HUES6 (cell line): Measurements from ENCODE around the gene SYTL3.
"Not testable (repeated sequence)": the region's sequence is repeated elsewhere in the genome, so short reads cannot be mapped to it uniquely, and the experiment has no call there.

Experiments
- H3K27ac ChIP-seq: 2 replicates; pipeline ENCODE4 v1.7.0; 2013; ENCODE audit warnings: low read depth, mild to moderate bottlenecking, low read length, inconsistent platforms
- H3K27me3 ChIP-seq: 2 replicates; pipeline ENCODE4 v1.6.1; 2013; ENCODE audit warnings: low read length; ENCODE audit not compliant: control insufficient read depth, insufficient read depth
- H3K36me3 ChIP-seq: 2 replicates; pipeline ENCODE4 v1.6.1; 2013; ENCODE audit warnings: low read length; ENCODE audit not compliant: control insufficient read depth, insufficient read depth
- H3K4me1 ChIP-seq: 2 replicates; pipeline ENCODE4 v1.6.1; 2013; ENCODE audit warnings: low read length; ENCODE audit not compliant: control insufficient read depth, insufficient read depth
- H3K4me3 ChIP-seq: 2 replicates; pipeline ENCODE4 v1.5.1; 2013; ENCODE audit warnings: low read depth, low read length
- H3K9ac ChIP-seq: one replicate; pipeline ENCODE4 v1.6.1; 2013; ENCODE audit warnings: mild to moderate bottlenecking, low read length
- H3K9me3 ChIP-seq: 2 replicates; pipeline ENCODE4 v1.6.1; 2013; ENCODE audit warnings: low read depth, low read length; ENCODE audit not compliant: control insufficient read depth, insufficient read depth

The SYTL3 gene

DNA sequence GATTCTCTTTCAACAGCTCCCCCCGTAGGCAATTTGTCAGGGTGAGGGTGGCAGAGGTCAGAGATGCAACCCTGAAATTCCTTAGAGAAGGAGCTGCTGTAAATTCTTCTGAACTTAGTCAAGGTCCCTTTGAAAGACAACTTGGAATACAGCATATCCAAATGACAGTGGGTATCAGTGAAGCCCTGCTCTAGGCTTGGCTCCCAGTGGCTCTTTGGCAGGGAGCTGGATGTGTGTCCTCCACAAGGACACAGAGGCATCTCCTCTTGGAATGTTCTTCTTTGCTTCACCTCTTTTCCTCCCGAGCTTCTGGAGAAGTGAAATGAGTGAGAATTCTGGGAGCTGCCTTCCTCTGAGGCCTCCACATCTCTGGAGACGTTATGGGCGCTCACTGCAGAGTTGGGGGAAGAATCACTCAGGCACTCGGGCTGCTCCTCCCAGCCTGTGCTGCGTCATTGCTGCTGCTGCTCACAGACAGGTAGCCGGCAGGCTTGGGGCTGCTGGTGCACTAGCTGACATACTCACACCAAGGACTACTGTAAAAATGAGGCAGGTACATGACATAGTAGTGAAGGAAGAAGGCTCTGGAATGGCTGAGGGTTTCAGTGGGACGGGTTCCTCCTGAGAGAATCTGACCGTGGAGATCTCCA lies 39.4 kb upstream of the SYTL3 start:
- Histone ChIP-seq H3K4me3 (no peak overlapping the region), H3K36me3 (peaks cover 74% of the 10 kb centered on the region), H3K27me3 (no peaks in the 10 kb centered on the region), H3K4me1 (peaks cover 25% of the 10 kb centered on the region), H3K9ac (no peak overlapping the region), H3K27ac (no peak overlapping the region), H3K9me3 (no peaks in the 10 kb centered on the region)

DNA sequence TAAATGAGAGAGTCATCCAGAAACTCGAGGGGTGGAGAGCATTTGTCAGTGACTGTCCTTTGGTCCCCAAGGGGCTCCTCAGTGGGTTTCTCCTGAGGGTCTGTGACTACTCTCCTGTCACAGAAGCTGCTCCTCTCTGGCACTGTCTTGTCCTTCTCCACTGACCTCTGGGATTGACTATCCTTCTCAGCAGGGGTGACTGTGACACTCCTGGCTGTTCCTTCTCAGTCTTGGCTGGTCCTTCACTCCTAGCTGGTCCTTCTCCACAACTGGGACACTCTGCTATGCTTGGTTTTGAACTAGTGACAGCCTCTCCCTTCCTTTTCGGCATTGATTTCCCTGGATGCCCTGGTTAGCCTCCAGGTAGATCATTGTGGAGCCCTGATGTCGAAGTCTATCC lies 38.8 kb upstream of the SYTL3 start:
- H3K4me1 ChIP-seq, result peaks cover 25% of the 10 kb centered on the region
- H3K9me3 ChIP-seq, result no peaks in the 10 kb centered on the region
- no peak overlapping the region for H3K4me3 ChIP-seq
- peaks cover 68% of the 10 kb centered on the region for H3K36me3 ChIP-seq
- H3K9ac ChIP-seq, result peak overlapping the region; percentile 26
- peak overlapping the region; percentile 81; the same call in 1 of the 2 replicates for H3K27ac ChIP-seq
- H3K27me3 ChIP-seq, result no peaks in the 10 kb centered on the region

DNA sequence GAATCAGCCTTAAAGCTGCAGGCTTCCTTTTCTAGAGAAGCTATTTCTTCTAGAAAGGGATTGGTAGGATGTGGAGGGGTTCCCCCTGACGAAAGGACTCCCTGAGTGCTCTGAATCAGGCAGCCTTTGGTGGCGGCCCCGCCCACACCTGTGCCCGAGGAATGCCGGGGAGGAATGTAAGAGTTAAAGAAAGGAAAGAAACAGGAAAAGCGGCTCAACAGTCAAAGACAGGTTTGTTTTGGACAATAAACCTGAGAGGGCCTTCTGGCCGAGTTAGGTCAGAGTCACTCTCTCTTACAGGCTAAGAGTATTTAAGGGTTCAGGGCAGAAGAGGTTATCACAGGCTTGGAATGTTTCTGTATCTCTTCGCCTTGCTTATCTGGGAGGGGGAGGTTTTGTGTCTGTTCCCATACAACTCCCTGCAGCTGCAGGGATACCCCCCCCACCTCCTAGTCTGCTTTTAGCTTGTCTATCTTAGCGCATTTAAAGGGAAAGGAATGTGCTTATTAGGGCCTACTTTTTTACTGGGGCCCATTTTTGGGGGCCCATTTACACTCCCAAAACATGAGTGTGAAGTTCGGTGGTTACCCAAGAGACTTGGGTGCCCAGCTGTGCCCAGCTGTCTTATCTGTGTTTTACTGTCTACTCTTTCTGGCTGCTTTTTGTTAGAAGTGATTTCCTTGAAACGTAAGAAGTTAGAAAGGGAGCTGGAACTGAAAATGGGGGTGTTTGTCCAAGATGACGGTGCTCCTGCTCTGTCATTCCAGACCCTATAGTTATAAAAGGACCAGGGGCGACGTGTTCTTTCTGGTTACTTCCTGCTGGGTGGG lies 38.1 kb upstream of the SYTL3 start:
- Histone ChIP-seq H3K36me3 (peaks cover 61% of the 10 kb centered on the region), H3K9ac (peak overlapping the region; percentile 41)

DNA sequence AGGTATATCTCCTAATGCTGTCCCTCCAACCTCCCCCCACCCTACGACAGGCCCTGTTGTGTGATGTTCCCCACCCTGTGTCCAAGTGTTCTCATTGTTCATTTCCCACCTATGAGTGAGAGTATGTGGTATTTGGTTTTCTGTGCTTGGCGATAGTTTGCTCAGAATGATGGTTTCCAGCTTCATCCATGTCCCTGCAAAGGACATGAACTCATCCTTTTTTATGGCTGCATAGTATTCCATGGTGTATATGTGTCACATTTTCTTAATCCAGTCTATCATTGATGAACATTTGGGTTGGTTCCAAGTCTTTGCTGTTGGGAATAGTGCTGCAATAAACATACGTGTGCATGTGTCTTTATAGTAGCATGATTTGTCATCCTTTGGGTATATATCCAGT lies 35.2 kb upstream of the SYTL3 start:
- peaks cover 25% of the 10 kb centered on the region for H3K4me1 ChIP-seq
- H3K27ac ChIP-seq, H3K9me3 ChIP-seq, H3K9ac ChIP-seq, H3K27me3 ChIP-seq, H3K4me3 ChIP-seq: not testable (repeated sequence)
- H3K36me3 ChIP-seq, result peaks cover 37% of the 10 kb centered on the region

More for the DNA sequence above, 38.1 kb upstream of the SYTL3 start:
- Histone ChIP-seq H3K27me3 (no peaks in the 10 kb centered on the region), H3K9me3 (no peaks in the 10 kb centered on the region), H3K4me3 (peak overlapping the region; percentile 27), H3K27ac (peak overlapping the region; percentile 81), H3K4me1 (peaks cover 25% of the 10 kb centered on the region)

DNA sequence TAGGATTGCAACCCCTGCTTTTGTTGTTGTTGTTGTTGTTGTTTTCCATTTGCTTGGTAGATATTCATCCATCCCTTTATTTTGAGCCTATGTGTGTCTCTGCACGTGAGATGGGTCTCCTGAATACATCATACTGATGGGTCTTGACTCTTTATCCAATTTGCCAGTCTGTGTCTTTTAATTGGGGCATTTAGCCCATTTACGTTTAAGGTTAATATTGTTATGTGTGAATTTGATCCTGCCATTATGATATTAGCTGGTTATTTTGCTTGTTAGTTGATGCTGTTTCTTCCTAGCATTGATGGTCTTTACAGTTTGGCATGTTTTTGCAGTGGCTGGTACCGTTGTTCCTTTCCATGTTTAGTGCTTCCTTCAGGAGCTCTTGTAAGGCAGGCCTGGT lies 31.6 kb upstream of the SYTL3 start:
- H3K9me3 ChIP-seq, H3K4me1 ChIP-seq, H3K27me3 ChIP-seq, H3K27ac ChIP-seq, H3K9ac ChIP-seq, H3K4me3 ChIP-seq: not testable (repeated sequence)
- peaks cover 46% of the 10 kb centered on the region for H3K36me3 ChIP-seq

DNA sequence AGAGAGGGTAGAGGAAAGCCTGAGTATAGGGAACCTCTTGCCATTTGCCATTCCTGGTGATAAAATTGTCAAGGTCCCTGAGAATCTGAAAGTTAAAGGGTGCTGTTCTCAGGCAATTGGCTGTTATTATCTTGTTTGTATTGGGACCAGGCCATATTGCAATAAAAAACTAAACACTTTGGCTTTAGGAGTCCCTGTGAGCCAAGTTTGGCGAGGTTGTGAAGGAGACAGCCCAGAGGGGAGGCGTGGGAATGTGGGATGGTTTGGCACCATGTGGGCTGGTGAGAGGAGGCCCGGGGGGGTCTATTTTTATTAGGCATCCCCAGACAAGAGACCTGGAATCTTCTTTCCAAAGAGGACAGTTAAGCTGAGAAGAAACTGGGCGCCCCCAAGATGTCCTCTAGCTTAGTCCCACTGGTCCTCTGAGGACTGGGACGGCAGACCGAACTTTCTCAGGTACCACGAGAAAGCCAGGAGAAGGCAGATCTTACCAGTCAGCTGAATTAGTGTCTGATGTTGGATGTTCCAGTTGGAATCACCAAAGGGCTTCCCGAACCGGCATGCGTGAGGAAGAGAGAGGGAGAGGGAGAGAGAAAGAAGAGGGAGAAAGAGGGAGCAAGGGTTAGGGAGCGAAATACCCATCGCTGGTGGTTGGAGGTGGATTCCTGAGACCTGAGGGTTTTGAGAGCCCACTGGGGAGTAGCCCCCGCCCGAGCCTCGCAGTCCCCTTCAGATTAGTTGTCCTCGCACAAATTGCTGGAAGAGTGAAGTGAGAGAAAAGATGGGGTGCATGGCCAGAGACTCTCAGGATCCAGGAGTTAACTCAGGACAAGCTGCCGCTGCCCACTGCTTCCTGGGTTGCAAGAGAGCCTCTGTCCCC lies 29.7 kb upstream of the SYTL3 start:
- Histone ChIP-seq H3K36me3 (peaks cover 47% of the 10 kb centered on the region), H3K27me3 (no peaks in the 10 kb centered on the region), H3K27ac (no peak overlapping the region), H3K4me3 (no peak overlapping the region), H3K9ac (no peak overlapping the region), H3K4me1 (no peaks in the 10 kb centered on the region; the same call in 1 of the 2 replicates), H3K9me3 (no peaks in the 10 kb centered on the region)

DNA sequence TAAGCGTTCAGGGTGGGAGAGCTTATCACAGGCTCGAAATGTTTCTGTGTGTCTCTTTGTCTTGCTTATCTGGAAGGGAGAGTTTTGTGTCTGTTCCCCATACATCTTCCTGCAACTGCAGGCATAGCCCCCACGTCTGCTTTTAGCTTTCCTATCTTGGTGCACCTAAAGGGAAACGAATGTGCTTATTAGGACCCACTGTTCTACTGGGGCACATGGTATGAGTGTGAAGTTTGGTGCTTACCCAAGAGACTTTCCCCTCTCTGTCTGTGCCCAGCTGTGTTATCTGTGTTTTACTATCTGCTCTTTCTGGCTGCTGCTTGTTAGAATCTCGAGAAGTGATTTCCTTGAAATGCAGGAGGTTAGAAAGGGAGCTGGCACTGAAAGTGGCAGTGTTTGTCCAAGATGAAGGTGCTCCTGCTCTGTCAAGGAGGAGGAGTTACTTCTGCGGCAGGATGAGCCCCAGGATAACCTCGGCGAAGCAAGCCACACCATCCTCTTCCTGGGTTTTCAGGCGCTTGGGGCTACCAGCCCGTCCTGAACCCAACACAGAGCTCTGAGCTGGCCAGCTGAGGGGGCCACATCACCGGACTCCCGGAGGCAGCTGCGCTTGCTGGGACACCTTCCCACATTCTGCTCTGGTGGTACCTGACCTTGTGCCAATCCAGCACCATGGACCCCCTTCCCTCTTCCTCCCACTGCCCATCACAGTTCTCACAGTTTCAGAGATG lies 28.7 kb upstream of the SYTL3 start:
- Histone ChIP-seq H3K27ac (no peak overlapping the region), H3K9ac (no peak overlapping the region), H3K36me3 (peaks cover 56% of the 10 kb centered on the region), H3K4me1 (no peaks in the 10 kb centered on the region; the same call in 1 of the 2 replicates), H3K4me3 (no peak overlapping the region), H3K9me3 (no peaks in the 10 kb centered on the region), H3K27me3 (no peaks in the 10 kb centered on the region)

DNA sequence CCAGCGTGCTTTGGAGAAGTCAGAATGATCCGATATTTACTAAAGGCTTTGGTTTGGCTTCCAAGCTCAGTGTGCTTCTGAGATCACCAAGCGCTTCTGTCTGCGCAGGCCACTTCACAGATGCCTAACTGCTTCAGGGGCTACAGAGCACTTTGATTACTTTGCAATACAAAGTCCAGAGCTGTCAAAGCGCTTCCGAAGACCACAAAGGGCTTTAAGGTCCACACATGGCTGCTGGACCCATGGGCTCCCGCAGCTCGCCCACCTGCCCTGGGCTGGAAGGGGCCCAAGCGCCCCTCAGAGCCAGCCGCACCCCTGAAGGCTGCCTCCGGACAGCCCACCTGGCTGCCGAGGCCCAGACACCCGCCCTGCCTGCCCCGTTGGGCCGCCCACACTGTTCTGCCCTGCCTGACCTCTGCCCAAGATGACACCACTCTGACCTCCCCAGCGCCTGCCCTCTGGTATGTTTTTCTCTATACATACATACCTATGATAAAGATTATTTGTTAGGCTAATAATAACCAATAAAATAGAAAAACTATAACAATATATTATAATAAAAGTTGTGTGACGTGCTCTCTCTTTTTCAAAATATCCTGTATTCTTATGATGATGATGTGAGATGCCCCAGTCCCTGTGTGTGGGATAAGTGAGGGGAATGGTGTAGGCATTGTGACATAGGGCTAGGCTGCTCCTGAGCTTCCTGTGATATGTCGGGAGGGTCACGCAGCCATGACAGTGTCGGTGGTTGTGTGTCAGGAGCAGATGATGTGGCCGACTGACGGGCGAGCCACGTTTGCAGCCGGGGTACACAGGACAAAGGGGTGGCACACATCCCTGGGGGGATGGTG lies 27.9 kb upstream of the SYTL3 start:
- peaks cover 64% of the 10 kb centered on the region for H3K36me3 ChIP-seq
- H3K9me3 ChIP-seq, result no peaks in the 10 kb centered on the region
- no peak overlapping the region for H3K9ac ChIP-seq
- H3K27ac ChIP-seq, result no peak overlapping the region
- H3K27me3 ChIP-seq, result no peaks in the 10 kb centered on the region
- H3K4me1 ChIP-seq, result no peaks in the 10 kb centered on the region; the same call in 1 of the 2 replicates
- no peak overlapping the region for H3K4me3 ChIP-seq

DNA sequence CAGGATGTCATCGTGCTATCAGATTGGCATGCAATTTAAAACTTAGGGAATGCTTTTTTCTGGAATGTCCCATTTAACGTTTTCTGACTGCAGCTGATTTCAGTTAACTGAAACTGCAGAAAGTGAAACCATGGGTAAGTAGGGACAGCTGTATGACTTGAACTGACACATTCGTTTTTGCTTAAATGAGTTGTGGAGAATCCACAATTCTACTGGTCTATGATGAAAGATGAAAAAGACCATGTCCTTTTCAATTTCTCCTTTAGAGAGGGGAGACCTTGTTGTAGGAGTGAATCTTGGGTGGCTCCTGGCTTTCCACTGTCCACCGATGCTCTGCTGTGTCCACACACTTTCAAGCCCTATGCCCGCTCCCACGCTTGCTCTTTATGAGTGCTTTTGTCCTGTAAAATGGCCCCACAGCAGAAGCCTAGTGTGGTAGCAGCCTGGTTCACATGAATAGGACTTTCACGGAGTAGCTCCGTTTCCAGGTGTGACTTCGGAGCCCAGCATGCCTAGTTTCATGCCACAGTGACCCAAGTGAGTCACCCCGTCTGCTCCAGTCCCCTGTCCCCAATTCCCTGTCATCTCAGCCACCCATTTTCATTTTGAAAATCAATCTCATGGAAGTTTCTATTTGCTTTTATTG lies 27.2 kb upstream of the SYTL3 start:
- Histone ChIP-seq H3K27ac (no peak overlapping the region), H3K4me3 (no peak overlapping the region), H3K9ac (no peak overlapping the region), H3K4me1 (peaks cover under 1% of the 10 kb centered on the region; the same call in 1 of the 2 replicates), H3K9me3 (no peaks in the 10 kb centered on the region), H3K36me3 (peaks cover 68% of the 10 kb centered on the region), H3K27me3 (no peaks in the 10 kb centered on the region)
